SIG-M5 treated with dmso at 0.1 percent for 504 hours (cell line): ENCODE data around the gene DUSP9.
"Not testable (repeated sequence)": the region's sequence is repeated elsewhere in the genome, so short reads cannot be mapped to it uniquely, and the experiment has no call there.

Source experiments
- DNase-seq: peaks from one replicate; lab custom pipeline; 2025; ENCODE audit not compliant: unreplicated experiment; lab: John Stamatoyannopoulos, UW

DUSP9 gene

GRCh38 chrX:153646620-153647373 lies at the start of gene DUSP9:
Gene DUSP9, plus strand, starts transcription at chrX:153647203. Its CDS starts 751 bp downstream, at chrX:153647954.
- DNase-seq, result no peak

GRCh38 chrX:153598541-153599191 lies 48.3 kb upstream of the DUSP9 start, which contains the start of gene CCNQ:
Gene CCNQ, minus strand, starts transcription at chrX:153599139. Its CDS starts 66 bp downstream, at chrX:153599073.
- no peak for DNase-seq

GRCh38 chrX:153599192-153600031 lies 47.6 kb upstream of the DUSP9 start:
- peak; percentile 73 for DNase-seq

GRCh38 chrX:153600032-153600373 lies 47.0 kb upstream of the DUSP9 start:
- DNase-seq, result no peak

- no peak for DNase-seq
Measured at GRCh38 chrX:153600921-153601320, 46.1 kb upstream of the DUSP9 start.

GRCh38 chrX:153601511-153602110 lies 45.4 kb upstream of the DUSP9 start:
- DNase-seq, result no peak

GRCh38 chrX:153602601-153603000 lies 44.4 kb upstream of the DUSP9 start:
- DNase-seq, result no peak

- no peak for DNase-seq
Measured at GRCh38 chrX:153603131-153603656, 43.8 kb upstream of the DUSP9 start.

GRCh38 chrX:153604666-153605380 lies 42.2 kb upstream of the DUSP9 start:
- DNase-seq, result not testable (repeated sequence)

GRCh38 chrX:153606503-153606902 lies 40.5 kb upstream of the DUSP9 start:
- DNase-seq, result no peak

GRCh38 chrX:153608376-153608775 lies 38.6 kb upstream of the DUSP9 start:
- DNase-seq, result no peak

- DNase-seq, result no peak
Measured at GRCh38 chrX:153608806-153609205, 38.2 kb upstream of the DUSP9 start.

GRCh38 chrX:153609917-153610835 lies 36.8 kb upstream of the DUSP9 start:
- DNase-seq, result peak; percentile 13

GRCh38 chrX:153610836-153611213 lies 36.2 kb upstream of the DUSP9 start:
- no peak for DNase-seq

GRCh38 chrX:153611298-153612095 lies 35.5 kb upstream of the DUSP9 start:
- DNase-seq, result no peak

- no peak for DNase-seq
Measured at GRCh38 chrX:153612413-153612812, 34.6 kb upstream of the DUSP9 start.

- DNase-seq, result no peak
Measured at GRCh38 chrX:153614818-153615217, 32.2 kb upstream of the DUSP9 start.

GRCh38 chrX:153620576-153620975 lies 26.4 kb upstream of the DUSP9 start:
- no peak for DNase-seq
